ENCODE measurements around the gene KDM6B.
A peak's percentile ranks its signal among the peaks of the same experiment; 100 is the strongest.

Gene KDM6B

DNA sequence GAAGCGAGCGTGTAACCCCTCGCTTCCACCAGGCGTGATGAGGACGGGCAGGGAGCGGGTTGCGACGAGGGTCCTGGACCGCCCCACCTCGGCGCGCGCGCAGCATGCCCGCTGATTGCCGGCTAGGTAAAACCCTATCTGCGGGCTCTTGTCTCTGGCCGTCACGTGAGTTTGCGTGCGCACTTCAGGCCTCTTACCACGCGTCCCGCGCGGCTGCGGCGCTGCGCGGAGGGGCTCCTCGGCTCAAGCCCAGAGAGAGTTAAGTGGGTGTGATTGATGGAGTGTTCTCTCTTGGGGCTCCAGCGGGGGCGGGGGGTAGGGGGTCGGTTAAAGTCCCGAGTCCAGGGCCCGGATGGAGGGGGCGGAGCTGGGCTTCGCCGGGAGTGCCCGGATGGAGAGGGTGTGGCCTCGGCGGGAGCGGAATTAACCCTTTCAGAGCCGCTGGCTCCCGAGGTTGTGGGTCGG is 7.9 kb downstream of the KDM6B start:
- DNase-seq, result peak; percentile 86

DNA sequence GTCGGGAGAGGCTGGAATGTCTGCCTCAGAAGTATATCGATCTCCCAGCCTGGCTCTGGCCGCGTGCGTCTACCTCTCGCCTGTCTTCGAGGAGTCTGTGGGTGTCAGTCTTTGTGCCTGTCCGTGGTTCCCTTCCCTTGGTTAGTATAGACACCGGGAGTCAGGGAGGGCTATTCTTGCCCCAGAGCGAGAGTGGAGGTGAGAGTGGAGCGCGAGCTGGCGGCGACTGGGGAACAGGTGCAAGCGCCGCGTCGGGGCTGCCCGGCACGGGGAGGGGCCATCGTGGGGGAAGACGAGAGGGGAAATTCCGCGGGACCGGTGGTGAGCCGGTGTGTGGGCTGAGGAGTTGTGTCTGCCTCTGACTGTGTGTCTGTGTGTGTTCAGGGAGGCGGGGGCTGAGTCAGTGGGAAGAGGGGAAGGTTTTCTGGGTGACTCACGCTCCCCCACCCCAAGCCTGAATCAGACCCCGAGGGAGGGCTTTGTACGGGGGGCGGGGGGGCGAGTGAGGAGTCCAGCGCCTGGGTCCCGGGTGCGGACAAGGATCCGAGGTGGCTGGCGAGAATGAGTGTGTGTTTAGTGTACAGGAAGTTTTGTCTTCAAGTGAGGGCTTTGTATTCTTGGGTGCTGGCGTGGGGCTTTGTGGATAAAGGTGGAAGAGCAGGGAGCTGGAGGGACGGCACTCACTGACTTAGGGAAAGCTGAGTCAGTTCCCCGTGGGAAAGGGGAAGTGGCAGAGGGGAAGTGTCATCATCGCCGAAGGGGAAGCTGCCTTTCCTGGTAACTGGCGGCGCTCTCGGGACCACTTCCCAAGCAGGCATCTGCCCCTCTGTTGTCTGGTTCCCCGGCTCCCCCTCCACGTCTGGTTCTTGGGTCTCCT is 8.6 kb downstream of the KDM6B start:
- peak; percentile 97 for DNase-seq

DNA sequence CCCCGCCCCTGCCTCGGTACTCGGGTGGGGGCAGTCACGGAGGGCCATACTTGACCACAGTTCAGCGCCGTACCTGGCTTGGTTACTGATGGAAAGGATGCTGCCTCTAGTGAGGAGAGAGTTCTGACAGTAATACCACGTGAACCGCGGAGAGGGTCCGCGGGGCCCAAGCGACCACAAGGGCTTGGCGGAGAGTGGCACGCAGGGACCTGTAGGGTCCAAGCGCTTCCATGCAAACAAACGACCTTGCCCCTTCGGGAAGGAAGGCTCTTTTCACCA is 9.2 kb downstream of the KDM6B start:
- DNase-seq, result no peak

DNA sequence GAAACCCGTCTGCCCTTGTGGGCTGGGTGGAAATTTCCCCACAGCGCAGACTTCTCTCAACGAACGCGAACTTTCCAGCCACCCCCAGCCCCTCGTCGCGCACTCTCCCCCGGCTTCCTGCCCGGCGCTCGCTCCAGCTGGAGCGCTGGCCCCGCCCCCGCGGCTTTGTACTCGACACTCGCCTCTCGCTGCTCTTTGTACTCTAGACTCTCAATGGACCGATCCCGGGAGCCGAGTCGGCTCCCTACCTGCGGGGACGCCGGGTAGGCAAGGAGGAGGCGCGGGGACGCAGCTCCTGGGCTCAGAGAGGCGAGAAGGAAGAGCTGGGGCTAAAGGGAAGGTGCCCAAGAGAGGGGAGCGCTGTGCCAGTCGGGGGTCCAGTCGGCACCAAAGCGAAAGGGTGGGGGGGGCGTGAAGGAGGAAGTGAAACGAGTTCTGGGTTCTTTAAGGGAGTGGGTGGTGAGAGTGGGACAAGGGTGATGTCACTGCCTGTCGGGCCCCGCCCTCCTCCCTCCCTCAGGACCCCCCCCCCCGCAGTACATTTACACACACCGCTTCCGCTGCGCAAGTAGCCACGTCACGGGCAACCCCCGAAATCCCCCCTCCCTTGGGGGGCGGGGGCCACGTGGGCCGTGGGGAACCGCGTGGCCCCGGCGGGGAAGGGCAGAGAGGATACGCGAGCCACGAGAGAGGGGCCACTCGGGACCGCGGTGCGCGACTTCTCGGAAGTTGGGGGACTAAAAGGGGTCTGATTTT is 9.7 kb downstream of the KDM6B start:
- DNase-seq, result peak; percentile 80

DNA sequence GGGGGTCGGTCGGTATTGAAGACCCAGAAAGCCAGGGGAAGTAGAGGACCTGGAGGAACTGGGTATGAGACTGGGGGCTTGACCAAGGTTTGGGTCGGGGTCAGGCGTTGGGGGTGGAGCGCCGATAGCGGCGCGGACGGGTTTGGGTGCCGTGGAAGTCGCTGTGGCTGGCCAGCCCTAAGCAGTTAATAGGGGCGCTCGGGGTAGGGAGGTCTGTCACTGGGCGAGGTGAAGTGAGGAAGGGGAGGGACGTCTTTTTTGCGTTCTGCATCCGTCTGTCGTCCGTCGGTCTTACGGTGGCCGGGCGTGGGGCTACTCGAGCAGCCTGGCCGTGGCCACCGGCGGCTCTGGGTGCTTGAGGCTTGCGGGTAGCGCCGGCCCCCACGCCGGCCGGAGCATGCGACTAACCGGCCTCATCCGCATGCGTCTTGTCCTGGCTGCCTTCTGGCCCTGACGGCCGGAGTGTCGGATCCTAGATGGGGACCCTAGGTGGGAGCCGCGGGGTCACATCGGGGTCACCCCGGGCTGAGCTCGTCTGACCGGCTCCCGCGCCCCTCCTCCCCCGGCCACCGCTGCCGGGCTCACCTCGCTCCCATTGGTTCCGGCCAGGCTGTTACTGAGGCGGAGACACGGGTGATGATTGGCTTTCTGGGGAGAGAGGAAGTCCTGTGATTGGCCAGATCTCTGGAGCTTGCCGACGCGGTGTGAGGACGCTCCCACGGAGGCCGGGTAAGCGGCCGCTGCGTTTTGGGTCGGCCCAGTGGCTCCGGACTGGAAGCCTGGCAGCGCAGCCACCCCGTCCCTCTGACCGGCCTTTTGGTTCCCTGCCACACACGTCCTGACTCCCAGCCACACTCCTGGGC is 10.5 kb downstream of the KDM6B start:
- DNase-seq, result peak; percentile 96

DNA sequence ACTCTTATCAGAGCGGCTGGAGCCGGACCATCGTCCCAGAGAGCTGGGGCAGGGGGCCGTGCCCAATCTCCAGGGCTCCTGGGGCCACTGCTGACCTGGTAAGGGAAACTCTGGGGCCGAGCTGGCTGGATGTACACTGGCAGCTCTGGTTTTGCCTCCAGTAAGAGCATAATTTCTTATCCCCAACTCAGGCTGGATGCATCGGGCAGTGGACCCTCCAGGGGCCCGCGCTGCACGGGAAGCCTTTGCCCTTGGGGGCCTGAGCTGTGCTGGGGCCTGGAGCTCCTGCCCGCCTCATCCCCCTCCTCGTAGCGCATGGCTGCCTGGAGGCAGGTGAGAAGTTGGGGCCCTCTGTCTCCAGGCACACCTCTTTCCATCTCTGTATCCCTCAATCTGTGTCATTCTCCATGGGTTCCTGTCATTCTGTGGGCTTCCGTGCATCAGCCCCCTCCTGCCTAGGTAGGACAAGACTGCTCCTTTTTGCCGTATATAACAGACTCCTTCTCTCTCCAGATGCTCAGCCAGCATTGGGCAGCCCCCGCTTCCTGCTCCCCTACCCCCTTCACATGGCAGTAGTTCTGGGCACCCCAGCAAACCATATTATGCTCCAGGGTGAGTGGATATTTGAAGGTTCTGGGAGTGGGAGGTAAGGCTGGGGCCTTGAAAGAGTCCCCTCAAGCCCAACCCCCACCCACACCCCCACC is 11.5 kb downstream of the KDM6B start:
- DNase-seq, result no peak

DNA sequence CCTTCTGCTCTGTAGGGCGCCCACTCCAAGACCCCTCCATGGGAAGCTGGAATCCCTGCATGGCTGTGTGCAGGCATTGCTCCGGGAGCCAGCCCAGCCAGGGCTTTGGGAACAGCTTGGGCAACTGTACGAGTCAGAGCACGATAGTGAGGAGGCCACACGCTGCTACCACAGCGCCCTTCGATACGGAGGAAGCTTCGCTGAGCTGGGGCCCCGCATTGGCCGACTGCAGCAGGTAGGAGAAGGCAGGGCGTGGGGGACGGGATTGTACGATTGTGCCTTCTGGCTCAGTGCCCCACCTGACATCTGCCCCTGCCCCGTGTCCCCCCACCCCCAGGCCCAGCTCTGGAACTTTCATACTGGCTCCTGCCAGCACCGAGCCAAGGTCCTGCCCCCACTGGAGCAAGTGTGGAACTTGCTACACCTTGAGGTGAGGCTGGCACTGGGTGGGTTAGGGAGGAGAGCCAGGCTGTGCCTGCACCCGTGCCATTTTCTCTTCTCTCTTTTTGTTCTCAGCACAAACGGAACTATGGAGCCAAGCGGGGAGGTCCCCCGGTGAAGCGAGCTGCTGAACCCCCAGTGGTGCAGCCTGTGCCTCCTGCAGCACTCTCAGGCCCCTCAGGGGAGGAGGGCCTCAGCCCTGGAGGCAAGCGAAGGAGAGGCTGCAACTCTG is 12.2 kb downstream of the KDM6B start:
- no peak for DNase-seq

DNA sequence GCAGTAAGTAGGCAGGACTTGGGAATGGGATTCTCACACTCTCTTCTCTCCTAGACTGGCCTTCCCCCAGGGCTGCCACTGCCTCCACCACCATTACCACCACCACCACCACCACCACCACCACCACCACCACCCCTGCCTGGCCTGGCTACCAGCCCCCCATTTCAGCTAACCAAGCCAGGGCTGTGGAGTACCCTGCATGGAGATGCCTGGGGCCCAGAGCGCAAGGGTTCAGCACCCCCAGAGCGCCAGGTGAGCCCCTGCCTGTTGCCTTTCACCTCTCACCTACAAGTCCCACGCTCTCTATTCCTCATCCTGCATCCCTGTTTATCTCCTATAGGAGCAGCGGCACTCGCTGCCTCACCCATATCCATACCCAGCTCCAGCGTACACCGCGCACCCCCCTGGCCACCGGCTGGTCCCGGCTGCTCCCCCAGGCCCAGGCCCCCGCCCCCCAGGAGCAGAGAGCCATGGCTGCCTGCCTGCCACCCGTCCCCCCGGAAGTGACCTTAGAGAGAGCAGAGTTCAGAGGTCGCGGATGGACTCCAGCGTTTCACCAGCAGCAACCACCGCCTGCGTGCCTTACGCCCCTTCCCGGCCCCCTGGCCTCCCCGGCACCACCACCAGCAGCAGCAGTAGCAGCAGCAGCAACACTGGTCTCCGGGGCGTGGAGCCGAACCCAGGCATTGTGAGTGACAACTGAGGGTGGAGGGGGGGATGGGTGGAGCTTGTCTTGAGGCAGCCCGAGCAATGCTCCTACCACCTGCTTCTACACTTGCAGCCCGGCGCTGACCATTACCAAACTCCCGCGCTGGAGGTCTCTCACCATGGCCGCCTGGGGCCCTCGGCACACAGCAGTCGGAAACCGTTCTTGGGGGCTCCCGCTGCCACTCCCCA is 13.0 kb downstream of the KDM6B start:
- no peak for DNase-seq

DNA sequence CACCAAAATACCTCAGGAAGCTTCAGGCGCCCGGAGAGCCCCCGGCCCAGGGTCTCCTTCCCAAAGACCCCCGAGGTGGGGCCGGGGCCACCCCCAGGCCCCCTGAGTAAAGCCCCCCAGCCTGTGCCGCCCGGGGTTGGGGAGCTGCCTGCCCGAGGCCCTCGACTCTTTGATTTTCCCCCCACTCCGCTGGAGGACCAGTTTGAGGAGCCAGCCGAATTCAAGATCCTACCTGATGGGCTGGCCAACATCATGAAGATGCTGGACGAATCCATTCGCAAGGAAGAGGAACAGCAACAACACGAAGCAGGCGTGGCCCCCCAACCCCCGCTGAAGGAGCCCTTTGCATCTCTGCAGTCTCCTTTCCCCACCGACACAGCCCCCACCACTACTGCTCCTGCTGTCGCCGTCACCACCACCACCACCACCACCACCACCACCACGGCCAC is 14.1 kb downstream of the KDM6B start:
- DNase-seq, result no peak

DNA sequence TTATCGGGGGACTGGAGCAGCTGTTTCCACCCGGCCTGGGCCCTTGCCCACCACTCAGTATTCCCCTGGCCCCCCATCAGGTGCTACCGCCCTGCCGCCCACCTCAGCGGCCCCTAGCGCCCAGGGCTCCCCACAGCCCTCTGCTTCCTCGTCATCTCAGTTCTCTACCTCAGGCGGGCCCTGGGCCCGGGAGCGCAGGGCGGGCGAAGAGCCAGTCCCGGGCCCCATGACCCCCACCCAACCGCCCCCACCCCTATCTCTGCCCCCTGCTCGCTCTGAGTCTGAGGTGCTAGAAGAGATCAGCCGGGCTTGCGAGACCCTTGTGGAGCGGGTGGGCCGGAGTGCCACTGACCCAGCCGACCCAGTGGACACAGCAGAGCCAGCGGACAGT is 14.7 kb downstream of the KDM6B start:
- DNase-seq, result no peak

DNA sequence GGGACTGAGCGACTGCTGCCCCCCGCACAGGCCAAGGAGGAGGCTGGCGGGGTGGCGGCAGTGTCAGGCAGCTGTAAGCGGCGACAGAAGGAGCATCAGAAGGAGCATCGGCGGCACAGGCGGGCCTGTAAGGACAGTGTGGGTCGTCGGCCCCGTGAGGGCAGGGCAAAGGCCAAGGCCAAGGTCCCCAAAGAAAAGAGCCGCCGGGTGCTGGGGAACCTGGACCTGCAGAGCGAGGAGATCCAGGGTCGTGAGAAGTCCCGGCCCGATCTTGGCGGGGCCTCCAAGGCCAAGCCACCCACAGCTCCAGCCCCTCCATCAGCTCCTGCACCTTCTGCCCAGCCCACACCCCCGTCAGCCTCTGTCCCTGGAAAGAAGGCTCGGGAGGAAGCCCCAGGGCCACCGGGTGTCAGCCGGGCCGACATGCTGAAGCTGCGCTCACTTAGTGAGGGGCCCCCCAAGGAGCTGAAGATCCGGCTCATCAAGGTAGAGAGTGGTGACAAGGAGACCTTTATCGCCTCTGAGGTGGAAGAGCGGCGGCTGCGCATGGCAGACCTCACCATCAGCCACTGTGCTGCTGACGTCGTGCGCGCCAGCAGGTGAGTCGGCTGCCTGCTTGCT is 15.2 kb downstream of the KDM6B start:
- DNase-seq, result no peak

DNA sequence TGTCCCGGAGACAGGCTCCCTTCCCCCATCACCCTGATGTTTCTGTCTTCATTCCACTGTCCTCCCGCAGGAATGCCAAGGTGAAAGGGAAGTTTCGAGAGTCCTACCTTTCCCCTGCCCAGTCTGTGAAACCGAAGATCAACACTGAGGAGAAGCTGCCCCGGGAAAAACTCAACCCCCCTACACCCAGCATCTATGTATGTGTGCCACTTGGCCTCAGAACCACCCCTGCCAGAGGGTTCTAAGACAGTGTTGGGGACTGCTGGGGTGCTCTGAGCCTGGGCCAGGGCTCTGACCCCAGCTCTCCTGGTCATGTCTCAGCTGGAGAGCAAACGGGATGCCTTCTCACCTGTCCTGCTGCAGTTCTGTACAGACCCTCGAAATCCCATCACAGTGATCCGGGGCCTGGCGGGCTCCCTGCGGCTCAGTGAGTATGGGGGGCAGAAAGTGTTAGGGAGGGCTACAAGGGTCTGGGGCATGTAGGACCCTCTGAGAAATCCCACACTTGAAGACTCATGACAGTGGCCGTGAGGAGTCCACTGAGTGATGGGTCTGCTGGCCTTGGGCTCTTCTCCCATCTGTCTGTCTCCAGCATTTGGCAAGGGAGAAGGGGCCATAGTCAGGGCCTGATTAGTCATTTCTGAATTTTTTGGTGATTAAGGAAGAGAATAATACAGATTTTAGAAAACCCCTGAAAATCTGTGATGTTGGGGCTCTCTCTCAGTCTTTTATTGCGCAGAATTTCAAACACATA is 15.9 kb downstream of the KDM6B start:
- DNase-seq, result no peak

DNA sequence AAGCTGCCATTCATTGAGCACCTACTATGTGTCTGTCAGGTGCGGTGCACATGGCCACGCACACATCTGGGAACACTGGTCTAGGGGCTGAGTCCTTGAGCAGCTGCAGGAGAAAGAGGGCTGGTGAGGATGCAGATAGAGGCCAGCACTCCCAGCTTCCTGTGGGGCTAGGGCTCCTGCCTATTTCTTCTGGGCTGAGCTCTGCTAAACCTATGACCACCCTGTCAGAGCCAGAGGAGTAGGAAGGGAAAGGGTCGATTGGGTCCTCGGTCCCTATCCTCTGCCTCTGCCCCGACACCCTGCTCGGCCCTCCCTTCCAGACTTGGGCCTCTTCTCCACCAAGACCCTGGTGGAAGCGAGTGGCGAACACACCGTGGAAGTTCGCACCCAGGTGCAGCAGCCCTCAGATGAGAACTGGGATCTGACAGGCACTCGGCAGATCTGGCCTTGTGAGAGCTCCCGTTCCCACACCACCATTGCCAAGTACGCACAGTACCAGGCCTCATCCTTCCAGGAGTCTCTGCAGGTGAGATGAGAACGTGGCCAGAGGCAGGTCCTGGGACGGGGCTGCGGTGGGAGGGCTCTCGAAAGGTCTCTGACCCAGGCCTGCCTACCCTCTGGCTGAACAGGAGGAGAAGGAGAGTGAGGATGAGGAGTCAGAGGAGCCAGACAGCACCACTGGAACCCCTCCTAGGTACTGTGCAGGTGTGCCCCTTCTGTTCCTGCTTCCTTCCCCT is 16.9 kb downstream of the KDM6B start:
- no peak for DNase-seq

DNA sequence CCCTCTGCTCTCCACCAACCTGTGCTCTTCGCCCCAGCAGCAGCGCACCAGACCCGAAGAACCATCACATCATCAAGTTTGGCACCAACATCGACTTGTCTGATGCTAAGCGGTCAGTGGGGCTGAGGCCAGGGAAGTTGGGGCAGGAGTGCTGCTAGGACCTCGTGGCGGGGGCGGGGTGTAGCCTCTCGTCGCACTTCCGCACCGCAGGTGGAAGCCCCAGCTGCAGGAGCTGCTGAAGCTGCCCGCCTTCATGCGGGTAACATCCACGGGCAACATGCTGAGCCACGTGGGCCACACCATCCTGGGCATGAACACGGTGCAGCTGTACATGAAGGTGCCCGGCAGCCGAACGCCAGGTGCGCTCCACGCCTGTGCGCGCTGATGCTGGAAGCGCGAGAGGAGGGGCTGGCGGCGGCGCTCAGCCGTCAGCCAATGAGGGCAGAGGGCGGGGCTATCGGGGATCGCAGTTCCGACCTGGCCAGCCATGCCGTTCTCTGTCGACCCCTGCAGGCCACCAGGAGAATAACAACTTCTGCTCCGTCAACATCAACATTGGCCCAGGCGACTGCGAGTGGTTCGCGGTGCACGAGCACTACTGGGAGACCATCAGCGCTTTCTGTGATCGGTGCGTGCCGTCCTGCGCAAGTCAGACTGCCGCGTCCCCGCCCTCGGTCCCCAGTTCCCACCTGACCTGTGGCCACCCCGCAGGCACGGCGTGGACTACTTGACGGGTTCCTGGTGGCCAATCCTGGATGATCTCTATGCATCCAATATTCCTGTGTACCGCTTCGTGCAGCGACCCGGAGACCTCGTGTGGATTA is 17.6 kb downstream of the KDM6B start:
- peak; percentile 78 for DNase-seq

DNA sequence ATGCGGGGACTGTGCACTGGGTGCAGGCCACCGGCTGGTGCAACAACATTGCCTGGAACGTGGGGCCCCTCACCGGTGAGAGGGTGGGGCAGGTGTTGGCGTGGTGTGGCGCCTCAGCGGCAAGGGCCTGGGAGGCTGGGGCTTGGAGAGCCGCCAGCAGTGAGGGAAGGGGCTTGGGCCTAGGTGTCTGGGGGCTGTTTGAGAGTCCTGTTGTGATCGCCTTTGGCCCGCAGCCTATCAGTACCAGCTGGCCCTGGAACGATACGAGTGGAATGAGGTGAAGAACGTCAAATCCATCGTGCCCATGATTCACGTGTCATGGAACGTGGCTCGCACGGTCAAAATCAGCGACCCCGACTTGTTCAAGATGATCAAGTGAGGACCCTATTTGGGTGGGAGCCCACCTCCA is 18.2 kb downstream of the KDM6B start:
- DNase-seq, result no peak

DNA sequence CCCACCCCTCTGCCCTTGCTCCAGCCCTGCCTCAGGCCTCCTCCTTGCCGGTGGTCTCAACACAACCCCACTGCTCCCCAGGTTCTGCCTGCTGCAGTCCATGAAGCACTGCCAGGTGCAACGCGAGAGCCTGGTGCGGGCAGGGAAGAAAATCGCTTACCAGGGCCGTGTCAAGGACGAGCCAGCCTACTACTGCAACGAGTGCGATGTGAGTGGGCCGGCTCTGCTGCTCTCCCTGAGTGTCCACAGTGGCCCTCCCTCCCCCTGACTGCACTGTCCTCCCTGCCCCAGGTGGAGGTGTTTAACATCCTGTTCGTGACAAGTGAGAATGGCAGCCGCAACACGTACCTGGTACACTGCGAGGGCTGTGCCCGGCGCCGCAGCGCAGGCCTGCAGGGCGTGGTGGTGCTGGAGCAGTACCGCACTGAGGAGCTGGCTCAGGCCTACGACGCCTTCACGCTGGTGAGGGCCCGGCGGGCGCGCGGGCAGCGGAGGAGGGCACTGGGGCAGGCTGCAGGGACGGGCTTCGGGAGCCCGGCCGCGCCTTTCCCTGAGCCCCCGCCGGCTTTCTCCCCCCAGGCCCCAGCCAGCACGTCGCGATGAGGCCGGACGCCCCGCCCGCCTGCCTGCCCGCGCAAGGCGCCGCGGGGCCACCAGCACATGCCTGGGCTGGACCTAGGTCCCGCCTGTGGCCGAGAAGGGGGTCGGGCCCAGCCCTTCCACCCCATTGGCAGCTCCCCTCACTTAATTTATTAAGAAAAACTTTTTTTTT is 19.1 kb downstream of the KDM6B start:
- DNase-seq, result no peak

DNA sequence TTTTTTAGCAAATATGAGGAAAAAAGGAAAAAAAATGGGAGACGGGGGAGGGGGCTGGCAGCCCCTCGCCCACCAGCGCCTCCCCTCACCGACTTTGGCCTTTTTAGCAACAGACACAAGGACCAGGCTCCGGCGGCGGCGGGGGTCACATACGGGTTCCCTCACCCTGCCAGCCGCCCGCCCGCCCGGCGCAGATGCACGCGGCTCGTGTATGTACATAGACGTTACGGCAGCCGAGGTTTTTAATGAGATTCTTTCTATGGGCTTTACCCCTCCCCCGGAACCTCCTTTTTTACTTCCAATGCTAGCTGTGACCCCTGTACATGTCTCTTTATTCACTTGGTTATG is 19.6 kb downstream of the KDM6B start:
- DNase-seq, result no peak

Data from fibroblast of skin of back (primary cell).